NAMALWA (cell line): ENCODE data around the gene HINT2.

Experiments
- DNase-seq: peaks from one replicate; pipeline ENCODE4 v3.0.0-alpha.2; 2015; ENCODE audit warnings: low spot score

HINT2 gene

GRCh38 chr9:35840881-35841644 is 26.2 kb upstream of the HINT2 start:
- DNase-seq: no peak

DNA sequence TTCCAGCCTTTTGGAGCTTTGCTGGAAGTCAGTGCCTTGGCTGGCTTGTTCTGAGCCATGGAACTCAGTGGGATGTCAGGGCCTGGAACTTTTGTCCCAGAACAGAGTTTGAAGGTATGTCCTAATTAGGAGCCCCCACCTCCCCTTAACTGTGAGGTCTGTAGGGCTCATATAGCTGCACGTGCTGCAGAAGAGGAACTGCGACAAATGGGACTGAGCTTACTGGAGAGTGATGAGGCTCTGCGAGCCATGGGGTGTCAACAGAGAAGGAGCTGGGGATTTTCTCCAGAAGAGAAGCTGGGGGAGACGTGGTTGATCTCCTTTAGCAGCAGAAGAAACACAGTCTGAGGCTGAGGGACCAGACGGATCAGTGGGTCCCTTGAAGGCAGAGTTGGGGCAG is 25.1 kb upstream of the HINT2 start:
- DNase-seq: no peak

DNA sequence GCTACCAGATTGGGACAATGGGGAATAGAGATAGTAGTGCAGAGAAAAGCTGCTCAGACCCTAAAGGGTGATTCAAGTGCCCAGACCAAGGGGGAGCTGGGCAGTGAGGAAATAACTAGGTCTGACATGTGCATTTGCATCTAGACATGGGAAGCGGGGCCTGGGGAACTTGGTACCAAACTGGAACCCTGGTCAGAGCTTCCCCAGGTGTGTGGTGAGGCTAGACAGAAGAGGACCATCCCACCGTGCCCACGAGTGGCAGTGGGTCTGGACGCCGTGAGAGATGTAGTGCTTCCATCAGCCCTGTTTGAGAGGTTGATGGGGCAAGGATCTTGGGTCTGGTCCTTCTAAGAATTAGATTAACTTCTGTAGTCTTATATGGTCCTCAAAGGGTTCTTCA is 21.8 kb upstream of the HINT2 start:
- no peak for DNase-seq

DNA sequence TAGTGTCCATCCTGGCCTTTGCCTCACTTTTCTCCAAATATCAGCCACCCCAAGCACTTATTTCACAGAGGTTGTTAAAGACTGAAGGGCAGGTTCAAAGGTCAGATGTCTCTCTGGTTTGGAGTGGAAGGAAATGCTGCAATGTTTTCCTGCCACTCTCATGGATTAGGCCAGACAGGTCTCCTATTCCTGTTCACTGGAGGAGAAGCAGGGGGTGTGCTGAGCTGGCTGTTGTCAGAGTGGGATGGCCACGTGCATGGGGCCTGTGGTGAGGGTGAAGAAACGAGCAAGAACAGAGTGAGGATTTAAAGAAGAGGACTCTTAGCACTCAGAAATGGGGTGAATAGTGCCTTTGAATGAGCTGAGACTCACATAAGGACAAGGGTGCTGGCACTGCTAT is 20.9 kb upstream of the HINT2 start:
- no peak for DNase-seq

- DNase-seq: peak; percentile 50
These were observed 20.4 kb upstream of the HINT2 start for GRCh38 chr9:35835216-35835632.

DNA sequence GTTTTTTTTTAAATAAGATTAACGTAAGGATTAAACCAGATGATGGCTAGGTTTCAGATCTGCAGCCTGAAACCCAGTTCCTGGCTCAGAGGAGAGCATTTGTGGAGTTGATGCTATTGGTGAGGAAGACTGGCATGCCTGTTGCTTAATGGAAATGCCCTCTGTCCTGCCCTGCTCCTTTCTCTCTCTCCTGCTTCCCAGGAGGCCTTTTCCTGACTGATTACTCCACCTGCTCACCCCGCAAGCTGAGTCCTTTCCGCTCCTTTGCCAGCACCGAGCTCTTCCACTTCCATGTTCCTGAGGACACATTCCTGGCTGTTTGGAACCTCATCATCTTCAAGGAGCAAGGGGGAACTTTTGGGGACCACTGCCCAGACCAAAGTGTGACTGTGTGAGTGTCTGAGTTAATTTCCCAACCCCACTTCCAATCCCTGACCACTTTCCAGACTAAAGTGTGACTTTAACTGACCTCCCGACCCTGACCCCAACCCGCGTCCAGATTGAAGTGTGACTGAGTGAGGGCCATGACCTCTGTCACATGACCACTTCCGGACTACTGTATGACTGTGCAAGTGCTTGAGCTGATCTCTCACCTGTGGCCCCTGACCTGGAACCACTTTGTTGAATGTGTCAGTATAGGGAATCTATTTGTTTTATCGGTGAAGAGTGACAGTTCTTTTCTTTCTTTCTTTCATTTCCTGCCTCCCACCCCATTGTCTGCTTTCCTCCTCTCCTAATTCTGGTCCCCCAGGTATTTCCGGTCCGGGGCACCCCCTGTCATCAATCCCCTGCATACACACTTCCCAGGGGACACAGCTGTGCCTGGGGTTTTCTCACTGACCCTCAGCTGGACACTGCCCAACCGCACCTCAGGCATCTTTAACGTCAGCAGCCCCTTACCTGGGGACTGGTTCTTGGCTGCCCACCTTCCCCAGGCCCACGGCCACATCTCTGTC is 19.7 kb upstream of the HINT2 start:
- no peak for DNase-seq

DNA sequence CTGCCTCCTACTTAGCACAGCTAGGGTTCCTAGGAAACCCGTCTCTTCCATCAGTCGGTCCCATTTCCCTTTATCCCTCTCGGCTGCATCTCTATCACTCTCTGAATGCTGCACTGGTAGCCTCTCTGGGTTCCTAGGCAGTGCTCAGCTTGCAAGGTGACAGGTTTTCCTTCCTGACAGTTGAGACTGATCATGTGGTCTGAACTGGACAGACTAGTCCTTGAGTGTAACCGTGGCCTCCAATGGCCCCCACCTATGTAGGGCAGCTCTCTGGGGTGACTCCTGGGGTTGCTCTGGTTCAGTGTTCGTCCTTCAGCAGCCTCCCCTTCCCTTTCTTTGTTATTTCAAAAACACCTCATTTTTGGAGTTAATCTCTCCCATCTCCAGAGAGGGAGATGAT is 18.0 kb upstream of the HINT2 start:
- DNase-seq: no peak

DNA sequence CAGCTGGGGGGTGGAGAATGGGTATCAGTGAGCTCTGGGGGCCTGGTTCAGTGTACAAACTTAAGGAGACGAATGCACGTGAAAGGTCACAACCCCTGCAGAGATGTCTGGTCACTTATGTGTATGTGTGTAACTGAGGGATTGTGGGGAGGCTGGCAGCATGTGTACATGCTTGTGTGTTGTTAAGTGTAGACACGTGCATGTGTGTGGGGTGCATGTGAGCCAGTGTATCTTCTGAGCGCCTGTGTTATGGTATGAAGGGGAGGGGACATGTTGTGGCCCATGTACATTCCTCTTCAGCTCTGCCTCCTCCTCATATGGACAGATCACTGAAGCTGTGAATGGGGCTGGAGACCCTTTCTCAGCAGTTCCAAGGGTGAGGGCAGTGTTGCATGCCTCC is 16.2 kb upstream of the HINT2 start:
- no peak for DNase-seq

DNA sequence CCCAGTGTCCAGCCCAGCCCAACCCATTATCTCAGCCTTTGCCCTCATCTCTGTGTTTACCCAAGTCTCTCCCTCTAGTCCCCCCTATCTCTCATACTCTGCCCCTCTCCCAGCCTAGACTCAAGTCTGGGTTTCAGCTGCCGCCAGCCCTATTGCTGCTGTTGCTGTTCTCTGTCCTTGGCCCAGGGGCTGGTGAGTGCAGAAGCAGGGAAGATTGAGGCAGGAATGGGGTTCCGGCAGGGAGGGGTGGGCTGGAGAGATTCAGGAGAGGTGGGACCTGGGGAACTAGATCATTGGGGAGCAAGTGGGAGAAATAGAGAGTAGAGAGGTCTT is 14.9 kb upstream of the HINT2 start:
- peak; percentile 35 for DNase-seq

GRCh38 chr9:35829084-35829763 is 14.4 kb upstream of the HINT2 start, which contains the start of gene TMEM8B:
TMEM8B (plus strand) TSS chr9:35829228; CDS start chr9:35829448, 220 bp downstream.
- peak; percentile 92 for DNase-seq

GRCh38 chr9:35828716-35829083 is 13.9 kb upstream of the HINT2 start, which contains the start of gene FAM221B:
FAM221B (minus strand) TSS chr9:35828732; CDS start chr9:35826161, 2,571 bp downstream.
- no peak for DNase-seq

DNA sequence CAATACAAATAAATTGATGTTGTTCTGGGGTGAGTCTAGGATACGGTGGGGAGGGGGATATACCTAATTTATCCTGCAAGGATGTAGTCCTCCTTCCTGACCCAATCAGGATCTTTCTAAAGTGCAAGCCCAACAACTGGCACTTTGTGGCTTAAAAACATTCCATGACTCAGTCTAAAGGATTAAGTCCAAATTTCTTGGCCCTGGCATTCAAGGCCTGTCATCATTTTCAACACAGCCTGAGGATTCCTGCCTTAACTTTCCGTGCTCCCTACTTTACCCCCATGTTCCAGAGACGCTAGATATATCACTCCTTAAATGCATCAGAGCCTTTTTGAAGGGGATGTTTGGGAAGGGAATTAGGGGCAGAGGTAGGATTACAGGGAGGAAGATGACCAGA is 12.6 kb upstream of the HINT2 start:
- no peak for DNase-seq

- peak; percentile 85 for DNase-seq
These were observed 11.3 kb upstream of the HINT2 start for GRCh38 chr9:35826071-35826701.

GRCh38 chr9:35822926-35823325 is 8.1 kb upstream of the HINT2 start:
- DNase-seq: no peak

DNA sequence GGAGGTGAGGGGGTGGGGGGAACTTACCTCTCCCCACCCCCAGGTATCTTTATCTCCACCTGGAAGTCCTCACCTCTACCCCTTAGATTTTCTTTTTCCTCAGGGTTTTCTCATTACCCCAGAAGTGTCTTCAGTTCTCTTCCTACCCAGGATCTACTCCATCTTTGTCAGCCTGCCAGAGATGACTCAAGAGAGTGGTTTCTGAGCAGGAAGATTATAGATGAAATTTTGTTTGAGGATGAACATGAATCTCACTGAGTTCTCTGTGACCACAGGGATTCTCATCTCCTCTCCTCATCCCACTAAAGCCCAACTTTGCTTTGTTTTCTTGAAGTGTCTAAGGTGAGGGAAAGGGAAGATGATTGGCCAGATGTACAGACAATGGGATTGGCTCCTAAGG is 5.2 kb upstream of the HINT2 start:
- DNase-seq: no peak

DNA sequence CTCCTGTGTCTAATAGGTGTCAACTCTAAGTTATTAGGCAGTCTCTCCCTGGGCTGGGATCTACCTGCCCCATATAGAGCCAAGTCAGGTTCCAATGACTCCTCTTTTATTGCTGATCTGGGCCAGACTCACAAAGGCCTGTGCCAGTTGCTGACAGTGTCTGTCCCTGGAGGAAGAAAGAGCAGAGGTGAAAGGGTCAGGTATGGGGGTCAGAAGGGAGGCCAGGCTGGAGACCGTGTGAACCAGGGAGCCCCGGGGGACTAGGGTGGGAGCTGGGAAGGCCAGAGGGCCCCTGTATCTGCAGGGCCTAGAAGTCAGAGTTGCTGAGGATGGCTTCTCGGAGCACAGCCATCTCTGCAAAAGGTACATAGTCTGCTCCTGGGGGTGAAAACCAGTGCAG is 3.5 kb upstream of the HINT2 start:
- DNase-seq: no peak

DNA sequence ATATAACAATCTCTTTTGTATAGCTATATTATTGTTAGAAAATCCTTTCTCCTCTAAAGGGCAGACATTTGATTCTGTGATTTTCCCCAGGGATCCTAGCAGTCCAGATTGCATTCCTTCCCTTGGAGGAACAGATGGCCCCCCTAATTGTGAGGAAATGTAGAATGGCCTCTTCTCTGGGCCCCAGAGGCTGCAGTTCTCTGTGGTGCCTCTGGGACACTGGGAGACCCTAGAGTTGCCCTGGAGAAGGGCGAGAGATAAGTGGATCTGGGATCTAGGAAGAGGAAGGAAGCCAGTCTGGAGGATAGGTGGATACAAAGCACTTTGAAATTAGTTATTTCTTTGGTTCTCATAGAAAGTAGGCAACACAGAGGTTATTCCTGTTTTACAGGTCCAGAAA is 1.9 kb upstream of the HINT2 start:
- peak; percentile 28 for DNase-seq

DNA sequence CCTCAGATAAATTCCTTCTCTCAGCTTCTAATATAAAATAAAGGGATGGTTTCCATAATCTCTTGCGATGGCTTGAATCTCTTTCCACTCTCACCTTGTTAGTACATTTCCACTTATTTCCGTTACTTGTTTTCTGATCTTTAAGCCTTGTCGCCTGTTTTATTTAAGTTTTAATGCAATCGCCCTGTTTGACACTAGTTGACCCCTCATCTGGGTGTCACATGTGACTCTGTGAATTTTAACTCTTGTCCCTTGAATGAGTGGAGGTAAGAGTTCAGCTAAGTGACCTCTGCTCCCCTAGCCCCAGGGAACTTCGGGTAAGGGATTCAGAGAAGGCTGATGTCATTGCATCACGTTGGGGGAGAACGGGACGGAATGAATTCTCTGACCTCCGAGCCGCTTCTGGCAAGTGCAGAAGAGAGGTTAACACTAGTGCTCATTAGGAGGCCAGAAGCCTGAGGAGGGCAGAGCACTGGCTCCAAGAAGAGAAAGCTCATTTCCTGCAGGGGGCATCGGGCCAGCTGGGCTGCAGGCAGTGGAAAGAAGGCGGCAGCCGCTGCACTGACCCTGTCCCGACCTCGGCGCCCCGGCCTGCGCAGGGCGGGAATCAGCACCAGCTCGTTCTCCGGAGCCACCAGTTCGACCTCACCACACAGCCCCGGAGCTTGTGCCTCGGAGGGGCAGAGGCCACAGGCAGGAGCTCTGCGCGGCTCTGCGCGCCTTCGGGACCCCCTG is 569 bp downstream of the HINT2 start:
- DNase-seq: peak; percentile 82

GRCh38 chr9:35813434-35814105 is 1.3 kb downstream of the HINT2 start:
- no peak for DNase-seq

GRCh38 chr9:35812025-35812602 is 2.7 kb downstream of the HINT2 start, which contains the start of gene SPAG8:
SPAG8 (minus strand) TSS chr9:35812262; CDS start chr9:35812147, 115 bp downstream.
- DNase-seq: peak; percentile 99
